ENCODE data around the gene KCNA10.

The KCNA10 gene

DNA sequence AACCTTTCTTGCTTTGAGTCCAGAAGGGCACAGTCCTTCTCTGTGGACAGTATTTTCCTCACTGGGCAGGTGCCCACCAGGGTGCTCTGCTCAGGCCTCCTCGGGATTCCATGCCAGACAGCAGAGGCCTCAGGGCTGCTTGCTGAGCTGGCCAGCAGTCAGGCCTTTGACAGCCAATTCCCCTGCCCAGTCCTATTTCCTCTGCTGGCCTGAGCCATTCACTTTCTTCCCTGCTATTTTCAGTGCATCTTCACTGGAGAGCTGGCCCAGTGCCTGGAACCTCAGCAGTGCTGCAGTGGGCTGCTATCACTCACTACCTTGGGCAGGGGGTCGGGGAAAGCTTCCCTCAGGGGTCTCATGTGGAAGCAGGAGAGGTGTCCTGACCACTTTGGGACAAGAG is 33.2 kb downstream of the KCNA10 start:
- no peak for TF ChIP-seq CTCF (IDR thresholded peaks at IDR 0.05; ENCODE audit: control extremely low read depth, extremely low read depth, low read depth, missing control alignments)
- CTCF ChIA-PET = interaction anchor here (1.0 to 4.9 kb wide), 3 partner anchors 11 to 173 kb away, joined by 3 to 33 read pairs (median 4); no protein-coding TSS in a partner anchor
- DNase-seq (ENCODE audit: extremely low spot score) = no peak
- POLR2A ChIA-PET = no interaction called here

- DNase-seq (ENCODE audit: extremely low spot score) = no peak
- TF ChIP-seq CTCF (IDR thresholded peaks at IDR 0.05; ENCODE audit: control extremely low read depth, extremely low read depth, low read depth, missing control alignments) = no peak
- POLR2A ChIA-PET = no interaction called here
- CTCF ChIA-PET = interaction anchor here (1.0 to 4.9 kb wide), 4 partner anchors 12 to 172 kb away, joined by 3 to 33 read pairs (median 4); no protein-coding TSS in a partner anchor
Measured at GRCh38 chr1:110484801-110485200, 34.2 kb downstream of the KCNA10 start.

- no peak for TF ChIP-seq CTCF (IDR thresholded peaks at IDR 0.05; ENCODE audit: control extremely low read depth, extremely low read depth, low read depth, missing control alignments)
- no peak for DNase-seq (ENCODE audit: extremely low spot score)
- ChIA-PET CTCF (interaction anchor here (1.0 to 4.5 kb wide), 4 partner anchors 12 to 395 kb away, joined by 4 to 31 read pairs (median 8); no protein-coding TSS in a partner anchor), POLR2A (no interaction called here)
Measured at GRCh38 chr1:110483308-110483685, 35.7 kb downstream of the KCNA10 start.

- ChIA-PET CTCF (interaction anchor here (1.0 to 4.5 kb wide), 4 partner anchors 13 to 395 kb away, joined by 4 to 31 read pairs (median 8); no protein-coding TSS in a partner anchor), POLR2A (no interaction called here)
- TF ChIP-seq CTCF (IDR thresholded peaks at IDR 0.05; ENCODE audit: control extremely low read depth, extremely low read depth, low read depth, missing control alignments) = no peak
- no peak for DNase-seq (ENCODE audit: extremely low spot score)
Measured at GRCh38 chr1:110482662-110483307, 36.2 kb downstream of the KCNA10 start.

DNA sequence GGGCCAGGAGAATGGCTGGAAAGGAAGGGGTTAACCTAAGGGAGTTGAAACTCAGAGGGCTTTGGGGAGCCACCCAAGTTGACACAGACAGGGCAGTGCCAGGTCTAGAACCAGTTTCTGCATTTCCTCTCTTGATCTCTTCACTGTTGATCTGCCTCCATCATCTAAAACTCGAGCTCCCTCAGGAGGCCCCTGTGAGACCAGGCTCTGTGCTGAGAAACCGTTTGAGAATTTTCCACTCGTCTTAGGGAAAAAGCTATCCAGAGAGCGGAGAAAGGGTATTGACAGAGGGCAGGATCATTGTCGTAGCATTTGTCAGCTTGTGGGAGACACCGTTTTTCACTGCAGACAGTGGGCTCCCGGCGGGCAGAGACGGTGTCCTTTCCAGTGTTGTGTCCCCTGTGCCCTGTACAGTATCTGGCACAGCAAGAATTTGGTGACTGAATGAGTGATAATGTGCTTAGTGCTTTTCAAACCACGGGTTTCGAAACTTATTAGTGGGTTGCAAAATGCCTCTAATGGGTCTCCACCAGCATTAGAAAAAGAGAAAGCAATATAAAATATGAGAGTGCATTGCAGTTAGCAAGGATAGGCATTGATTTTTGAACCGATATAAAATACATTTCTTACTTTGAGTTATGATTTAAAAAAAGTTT is 36.9 kb downstream of the KCNA10 start:
- DNase-seq (ENCODE audit: extremely low spot score) = no peak
- TF ChIP-seq CTCF (IDR thresholded peaks at IDR 0.05; ENCODE audit: control extremely low read depth, extremely low read depth, low read depth, missing control alignments) = no peak
- ChIA-PET POLR2A (no interaction called here), CTCF (interaction anchor here (1.7 to 4.5 kb wide), 3 partner anchors 14 to 394 kb away, joined by 4 to 31 read pairs (median 12); no protein-coding TSS in a partner anchor)

- no peak for DNase-seq (ENCODE audit: extremely low spot score)
- CTCF ChIA-PET = interaction anchor here (1.3 to 4.5 kb wide), 3 partner anchors 15 to 273 kb away, joined by 3 to 31 read pairs (median 12); no protein-coding TSS in a partner anchor
- TF ChIP-seq CTCF (IDR thresholded peaks at IDR 0.05; ENCODE audit: control extremely low read depth, extremely low read depth, low read depth, missing control alignments) = no peak
- POLR2A ChIA-PET = no interaction called here
Measured at GRCh38 chr1:110480356-110481096, 38.4 kb downstream of the KCNA10 start.
